Spleen (tissue), 11 donors: Measurements from ENCODE around the gene ABCC2. TPM values are rescaled to one million over a fixed set of nuclear protein-coding genes. Genes with fewer than 3 reads are reported as not detected.

ENCODE experiments used
- DNase-seq: peaks from one replicate; pipeline ENCODE4 v3.0.0-alpha.2; 2020
- H3K27ac ChIP-seq, 8 donors: fragments of 200-600 bp; sonication (generic) in 7 of 8; 1 replicate in 4 of 8; 2 replicates in 4 of 8; pipeline versions ENCODE4 v1.5.0 to v1.8.0; 2016 to 2021; ENCODE audit warnings: inconsistent platforms in 4 of 8, mild to moderate bottlenecking in 4 of 8, moderate library complexity in 1 of 8
- H3K27me3 ChIP-seq, 7 donors: fragments of 200-600 bp; sonication (generic) in 6 of 7; replicated peaks in 1 of 7; 1 replicate in 4 of 7; 2 replicates in 3 of 7; pipeline versions ENCODE4 v1.5.0 to v1.8.0; 2016 to 2021; ENCODE audit warnings: inconsistent platforms in 3 of 7, mild to moderate bottlenecking in 1 of 7
- H3K36me3 ChIP-seq, 6 donors: fragments of 200-600 bp; sonication (generic) in 5 of 6; 1 replicate in 4 of 6; 2 replicates in 2 of 6; pipeline versions ENCODE4 v1.5.0 to v1.8.0; 2016 to 2021; ENCODE audit warnings: inconsistent platforms in 2 of 6
- H3K4me1 ChIP-seq, 6 donors: fragments of 200-600 bp; sonication (generic) in 5 of 6; 1 replicate in 3 of 6; 2 replicates in 3 of 6; pipeline versions ENCODE4 v1.5.0 to v1.8.0; 2016 to 2021; ENCODE audit warnings: inconsistent platforms in 3 of 6
- H3K4me3 ChIP-seq, 8 donors: fragments of 200-600 bp; sonication (generic) in 7 of 8; 1 replicate in 4 of 8; 2 replicates in 4 of 8; pipeline versions ENCODE4 v1.5.0 to v1.8.0; 2016 to 2021; ENCODE audit warnings: inconsistent platforms in 4 of 8, mild to moderate bottlenecking in 4 of 8, moderate library complexity in 2 of 8
- H3K9me3 ChIP-seq, 8 donors: fragments of 200-600 bp; sonication (generic) in 7 of 8; 1 replicate in 4 of 8; 2 replicates in 4 of 8; pipeline versions ENCODE4 v1.5.0 to v1.8.0; 2016 to 2021; ENCODE audit warnings: inconsistent platforms in 4 of 8
- CTCF ChIP-seq, 11 experiments: fragments of 200-600 bp in 7 of 11; fragments of 450-650 bp in 4 of 11; sonication (generic) in 4 of 11; IDR thresholded peaks in 8 of 11; conservative IDR thresholded peaks in 3 of 11; 1 replicate in 7 of 11; 2 replicates in 4 of 11; pipeline versions ENCODE4 v1.4.0 to v1.8.0; 2016 to 2021; ENCODE audit warnings: antibody characterized with exemption in 11 of 11, inconsistent platforms in 4 of 11, mild to moderate bottlenecking in 1 of 11
- POLR2A ChIP-seq, 3 donors: fragments of 450-650 bp; IDR thresholded peaks; one replicate each; pipeline ENCODE4 v1.5.1; 2017; ENCODE audit warnings: antibody characterized with exemption in 3 of 3, mild to moderate bottlenecking in 1 of 3
- POLR2AphosphoS5 ChIP-seq, 3 donors: sonication (generic); formaldehyde crosslinking; IDR thresholded peaks; one replicate each; pipeline ENCODE4 v1.5.1; 2017; ENCODE audit warnings: antibody characterized with exemption in 3 of 3
- WGBS, 5 donors: extraction: QIAGEN DNeasy Blood & Tissue Kit in 3 of 5; methylation state at CpG; one replicate each; pipeline versions ENCODE4 v1.1.5 to v1.1.7; 2013 to 2018; 5-methylcytosine and 5-hydroxymethylcytosine counted together
- intact Hi-C: fragments of 100-400 bp; cut with DNase I; formaldehyde crosslinking; loops from one replicate; pipeline ENCODE4 v1.15.0; 2023; ENCODE audit warnings: low total_unique reads
- polyA plus RNA-seq, 3 donors: library from polyadenylated mRNA; stranded (reverse); fragments of 200-250 nt; gene quantifications; one replicate each; pipeline ENCODE4 v1.2.1, GENCODE V29; 2013
- total RNA-seq, 7 donors: library from RNA; depleted of rRNA in 3 of 7; stranded (reverse); fragments of >200 nt in 3 of 7; fragmentation: NEBNext Ultra II Directional in 4 of 7; extraction: Animal tissue kit (Norgen Biotek cat#: 25700) in 4 of 7; gene quantifications; one replicate each; pipeline versions ENCODE4 v1.1.0 to v1.2.1, GENCODE V29; 2016 to 2021
- donor health status: healthy with polysubstance abuse.
- donor health status: DM: no; HTN: no; CAD: no; lungs with moderate emphysema.
- donor health status: DM: no; HTN: no; CAD: no.
- donor health status: Bipolar disorder and iron deficiency.
- donor health status: healthy.
- donor health status: DM: no; HTN: no; CAD: no.
- donor health status: DM: yes; HTN: yes; CAD: no.

Gene ABCC2
- total and polyA plus RNA-seq, 10 donors, result 1.0 to 4.9 (median 2.7) TPM

GRCh38 chr10:99844433-99844955 lies 62.1 kb downstream of the ABCC2 start:
- Histone ChIP-seq H3K4me3 (no peak overlapping the region), H3K27ac (peak overlapping the region in 2 of 8 donors; percentile 13 to 42), H3K4me1 (peaks cover 7 to 27% (median 13%) of the 10 kb centered on the region in 6 donors), H3K36me3 (no peaks in the 10 kb centered on the region), H3K9me3 (no peaks in the 10 kb centered on the region), H3K27me3 (peaks cover 0 to 7% (median 0%) of the 10 kb centered on the region in 7 donors)
- 50 to 66% (median 62%) methylated on average over 6 of the region's 6 CpGs for WGBS, 5 donors
- DNase-seq, result no peak
- TF ChIP-seq CTCF (IDR thresholded peaks at IDR 0.05 in 8 of 11, conservative IDR thresholded peaks at IDR 0.05 in 3 of 11) (no peak), POLR2AphosphoS5 (IDR thresholded peaks at IDR 0.05) (no peak), POLR2A (IDR thresholded peaks at IDR 0.05) (no peak)
- intact Hi-C loops, result no loop called here

GRCh38 chr10:99845837-99846382 lies 63.5 kb downstream of the ABCC2 start:
- peak overlapping the region; percentile 8 to 61 (median 23) for H3K4me3 ChIP-seq
- TF ChIP-seq CTCF (IDR thresholded peaks at IDR 0.05 in 8 of 11, conservative IDR thresholded peaks at IDR 0.05 in 3 of 11) (peak; percentile 80 to 97 (median 93)), POLR2A (IDR thresholded peaks at IDR 0.05) (no peak), POLR2AphosphoS5 (IDR thresholded peaks at IDR 0.05) (peak in 1 of 3 donors; percentile 33)
- H3K36me3 ChIP-seq, result no peaks in the 10 kb centered on the region
- intact Hi-C loops, result loop anchor here (5.0 kb wide), 1 partner anchor 201 kb away; no protein-coding TSS in a partner anchor
- no peaks in the 10 kb centered on the region for H3K9me3 ChIP-seq
- 1 to 4% (median 3%) methylated on average over 16 to 18 of the region's 18 CpGs for WGBS, 5 donors
- H3K4me1 ChIP-seq, result peaks cover 7 to 27% (median 13%) of the 10 kb centered on the region in 6 donors
- peaks cover 0 to 7% (median 0%) of the 10 kb centered on the region in 7 donors for H3K27me3 ChIP-seq
- no peak for DNase-seq
- peak overlapping the region in 4 of 8 donors; percentile 16 to 47 (median 25) for H3K27ac ChIP-seq

- Histone ChIP-seq H3K36me3 (no peaks in the 10 kb centered on the region), H3K4me3 (no peak overlapping the region), H3K4me1 (peaks cover 7 to 25% (median 13%) of the 10 kb centered on the region in 6 donors), H3K9me3 (no peaks in the 10 kb centered on the region), H3K27me3 (peaks cover 0 to 7% (median 0%) of the 10 kb centered on the region in 7 donors), H3K27ac (no peak overlapping the region)
- TF ChIP-seq CTCF (IDR thresholded peaks at IDR 0.05 in 8 of 11, conservative IDR thresholded peaks at IDR 0.05 in 3 of 11) (no peak), POLR2AphosphoS5 (IDR thresholded peaks at IDR 0.05) (no peak), POLR2A (IDR thresholded peaks at IDR 0.05) (no peak)
- WGBS, 5 donors, result 79 to 97% (median 96%) methylated on average over 7 of the region's 7 CpGs
- no peak for DNase-seq
- intact Hi-C loops, result loop anchor here (5.0 kb wide), 1 partner anchor 198 kb away; no protein-coding TSS in a partner anchor
Observed at GRCh38 chr10:99849057-99849456, 66.6 kb downstream of the ABCC2 start.

- no peak overlapping the region for H3K27ac ChIP-seq
- WGBS, 5 donors, result 83 to 95% (median 86%) methylated on average over 2 of the region's 2 CpGs
- H3K4me1 ChIP-seq, result peaks cover 7 to 21% (median 13%) of the 10 kb centered on the region in 6 donors
- no peaks in the 10 kb centered on the region for H3K9me3 ChIP-seq
- H3K36me3 ChIP-seq, result no peaks in the 10 kb centered on the region
- no peak for DNase-seq
- intact Hi-C loops, result loop anchor here (5.0 kb wide), 1 partner anchor 198 kb away; no protein-coding TSS in a partner anchor
- H3K4me3 ChIP-seq, result no peak overlapping the region
- peaks cover 0 to 7% (median 0%) of the 10 kb centered on the region in 7 donors for H3K27me3 ChIP-seq
- TF ChIP-seq CTCF (IDR thresholded peaks at IDR 0.05 in 8 of 11, conservative IDR thresholded peaks at IDR 0.05 in 3 of 11) (no peak), POLR2A (IDR thresholded peaks at IDR 0.05) (no peak)
Observed at GRCh38 chr10:99849536-99849935, 67.1 kb downstream of the ABCC2 start.
